HUES64 (cell line): ENCODE results near the gene NBEA.

Experiments used
- H3K27ac ChIP-seq: 2 replicates; pipeline ENCODE4 v1.7.0; 2013; ENCODE audit warnings: low read depth, low read length, inconsistent platforms
- H3K27me3 ChIP-seq: 2 replicates; pipeline ENCODE4 v1.6.1; 2013; ENCODE audit warnings: mild to moderate bottlenecking, low read length; ENCODE audit not compliant: insufficient read depth
- H3K36me3 ChIP-seq: 2 replicates; pipeline ENCODE4 v1.6.1; 2013; ENCODE audit warnings: mild to moderate bottlenecking, low read length; ENCODE audit not compliant: insufficient read depth
- H3K4me1 ChIP-seq: 2 replicates; pipeline ENCODE4 v1.6.1; 2013; ENCODE audit warnings: mild to moderate bottlenecking, low read length, moderate library complexity; ENCODE audit not compliant: insufficient read depth
- H3K4me3 ChIP-seq: 2 replicates; pipeline ENCODE4 v1.5.1; 2013; ENCODE audit warnings: mild to moderate bottlenecking, low read length, moderate library complexity
- H3K9ac ChIP-seq: 2 replicates; pipeline ENCODE4 v1.6.1; 2013; ENCODE audit warnings: mild to moderate bottlenecking, low read depth, low read length
- H3K9me3 ChIP-seq: 2 replicates; pipeline ENCODE4 v1.6.1; 2013; ENCODE audit warnings: low read depth, low read length; ENCODE audit not compliant: insufficient read depth
- WGBS: fragments of 150-250, 120-280 bp; methylation state at CpG from one replicate; pipeline ENCODE4 v1.1.7; 2013; ENCODE audit warnings: missing lambda C conversion rate; 5-methylcytosine and 5-hydroxymethylcytosine counted together

The NBEA gene

GRCh38 chr13:35484384-35484783 lies 542.3 kb downstream of the NBEA start:
- Histone ChIP-seq H3K27ac (no peak overlapping the region), H3K4me3 (no peak overlapping the region), H3K36me3 (no peaks in the 10 kb centered on the region), H3K9me3 (no peaks in the 10 kb centered on the region), H3K27me3 (peaks cover 13% of the 10 kb centered on the region), H3K4me1 (peaks cover 9% of the 10 kb centered on the region), H3K9ac (no peak overlapping the region)
- 93% methylated on average over 2 of the region's 2 CpGs for WGBS

GRCh38 chr13:35485424-35485823 lies 543.4 kb downstream of the NBEA start:
- H3K9me3 ChIP-seq: no peaks in the 10 kb centered on the region
- no peaks in the 10 kb centered on the region for H3K4me1 ChIP-seq
- no peak overlapping the region for H3K27ac ChIP-seq
- no peak overlapping the region for H3K4me3 ChIP-seq
- no peaks in the 10 kb centered on the region for H3K36me3 ChIP-seq
- H3K9ac ChIP-seq: no peak overlapping the region
- whole genome bisulfite sequencing: 93% methylated on average over 3 of the region's 3 CpGs
- H3K27me3 ChIP-seq: peaks cover 3% of the 10 kb centered on the region; the same call in 1 of the 2 replicates

- WGBS: 93% methylated on average over 3 of the region's 4 CpGs
- no peak overlapping the region for H3K27ac ChIP-seq
Observed at GRCh38 chr13:35489050-35489449, 547.0 kb downstream of the NBEA start.

GRCh38 chr13:35496006-35496405 lies 553.9 kb downstream of the NBEA start:
- Histone ChIP-seq H3K27ac (no peak overlapping the region), H3K36me3 (no peaks in the 10 kb centered on the region), H3K27me3 (no peaks in the 10 kb centered on the region), H3K9ac (no peak overlapping the region), H3K4me3 (no peak overlapping the region), H3K4me1 (no peaks in the 10 kb centered on the region), H3K9me3 (no peaks in the 10 kb centered on the region)
- 83% methylated on average over 1 of the region's 1 CpG for WGBS

More at GRCh38 chr13:35489050-35489449, 547.0 kb downstream of the NBEA start:
- H3K4me3 ChIP-seq: no peak overlapping the region
- H3K9me3 ChIP-seq: no peaks in the 10 kb centered on the region
- H3K9ac ChIP-seq: no peak overlapping the region
- H3K27me3 ChIP-seq: no peaks in the 10 kb centered on the region
- H3K4me1 ChIP-seq: no peaks in the 10 kb centered on the region
- H3K36me3 ChIP-seq: no peaks in the 10 kb centered on the region

- no peak overlapping the region for H3K27ac ChIP-seq
Observed at GRCh38 chr13:35496761-35497386, 554.8 kb downstream of the NBEA start.

GRCh38 chr13:35498231-35498630 lies 556.2 kb downstream of the NBEA start:
- Histone ChIP-seq H3K9me3 (no peaks in the 10 kb centered on the region), H3K36me3 (no peaks in the 10 kb centered on the region), H3K4me1 (no peaks in the 10 kb centered on the region), H3K27ac (no peak overlapping the region), H3K27me3 (no peaks in the 10 kb centered on the region), H3K4me3 (no peak overlapping the region), H3K9ac (no peak overlapping the region)

More at GRCh38 chr13:35496761-35497386, 554.8 kb downstream of the NBEA start:
- no peaks in the 10 kb centered on the region for H3K4me1 ChIP-seq
- H3K36me3 ChIP-seq: no peaks in the 10 kb centered on the region
- no peaks in the 10 kb centered on the region for H3K27me3 ChIP-seq
- no peaks in the 10 kb centered on the region for H3K9me3 ChIP-seq
- H3K9ac ChIP-seq: no peak overlapping the region
- 100% methylated on average over 2 of the region's 2 CpGs for whole genome bisulfite sequencing
- no peak overlapping the region for H3K4me3 ChIP-seq

GRCh38 chr13:35499196-35499662 lies 557.2 kb downstream of the NBEA start:
- H3K9ac ChIP-seq: no peak overlapping the region
- no peaks in the 10 kb centered on the region for H3K36me3 ChIP-seq
- H3K27me3 ChIP-seq: no peaks in the 10 kb centered on the region
- no peaks in the 10 kb centered on the region for H3K4me1 ChIP-seq
- no peak overlapping the region for H3K27ac ChIP-seq
- H3K4me3 ChIP-seq: no peak overlapping the region
- WGBS: 72% methylated on average over 2 of the region's 2 CpGs
- no peaks in the 10 kb centered on the region for H3K9me3 ChIP-seq

- Histone ChIP-seq H3K9ac (no peak overlapping the region), H3K27me3 (no peaks in the 10 kb centered on the region), H3K4me1 (no peaks in the 10 kb centered on the region), H3K4me3 (no peak overlapping the region), H3K36me3 (no peaks in the 10 kb centered on the region), H3K9me3 (no peaks in the 10 kb centered on the region), H3K27ac (no peak overlapping the region)
- WGBS: 96% methylated on average over 4 of the region's 4 CpGs
Observed at GRCh38 chr13:35499676-35500075, 557.6 kb downstream of the NBEA start.

GRCh38 chr13:35500144-35500543 lies 558.1 kb downstream of the NBEA start:
- no peak overlapping the region for H3K4me3 ChIP-seq
- no peak overlapping the region for H3K9ac ChIP-seq
- no peaks in the 10 kb centered on the region for H3K27me3 ChIP-seq
- 73% methylated on average over 2 of the region's 2 CpGs for WGBS
- H3K27ac ChIP-seq: no peak overlapping the region
- no peaks in the 10 kb centered on the region for H3K9me3 ChIP-seq
- H3K4me1 ChIP-seq: no peaks in the 10 kb centered on the region
- H3K36me3 ChIP-seq: no peaks in the 10 kb centered on the region

GRCh38 chr13:35501661-35502235 lies 559.7 kb downstream of the NBEA start:
- H3K27ac ChIP-seq: no peak overlapping the region
- no peaks in the 10 kb centered on the region for H3K4me1 ChIP-seq
- 88% methylated on average over 5 of the region's 6 CpGs for WGBS
- no peak overlapping the region for H3K4me3 ChIP-seq
- H3K9ac ChIP-seq: no peak overlapping the region
- no peaks in the 10 kb centered on the region for H3K27me3 ChIP-seq
- no peaks in the 10 kb centered on the region for H3K9me3 ChIP-seq
- H3K36me3 ChIP-seq: no peaks in the 10 kb centered on the region

GRCh38 chr13:35502456-35502855 lies 560.4 kb downstream of the NBEA start:
- Histone ChIP-seq H3K4me1 (no peaks in the 10 kb centered on the region), H3K4me3 (no peak overlapping the region), H3K9ac (no peak overlapping the region), H3K27ac (no peak overlapping the region), H3K9me3 (no peaks in the 10 kb centered on the region), H3K36me3 (no peaks in the 10 kb centered on the region), H3K27me3 (no peaks in the 10 kb centered on the region)
- 67% methylated on average over 3 of the region's 3 CpGs for WGBS
